H9 (cell line): Measurements from ENCODE around the gene TXNL4A. TPM values are rescaled to one million over a fixed set of nuclear protein-coding genes. Genes with fewer than 3 reads are reported as not detected.

Experiments used
- DNase-seq: peaks from one replicate; pipeline ENCODE4 v3.0.0-alpha.2; 2017
- H2AFZ ChIP-seq: one replicate; pipeline ENCODE4 v1.6.1; 2013; ENCODE audit warnings: mild to moderate bottlenecking, low read length, control low read depth, moderate library complexity
- H2AK5ac ChIP-seq: 2 replicates; pipeline ENCODE4 v1.6.1; 2013; ENCODE audit warnings: low read length, control low read depth, mixed read lengths; ENCODE audit not compliant: insufficient read length
- H2BK120ac ChIP-seq: one replicate; pipeline ENCODE4 v1.6.1; 2013; ENCODE audit warnings: low read depth, mild to moderate bottlenecking, low read length, control low read depth, inconsistent platforms; ENCODE audit not compliant: poor library complexity, severe bottlenecking
- H2BK12ac ChIP-seq: 2 replicates; pipeline ENCODE4 v1.6.1; 2013; ENCODE audit warnings: low read length, control low read depth, mixed read lengths, low read depth; ENCODE audit not compliant: insufficient read length
- H2BK15ac ChIP-seq: 2 replicates; pipeline ENCODE4 v1.6.1; 2013; ENCODE audit warnings: low read depth, low read length, control low read depth
- H2BK20ac ChIP-seq: one replicate; pipeline ENCODE4 v1.6.1; 2013; ENCODE audit warnings: low read depth, mild to moderate bottlenecking, low read length, control low read depth, inconsistent platforms; ENCODE audit not compliant: poor library complexity, severe bottlenecking
- H2BK5ac ChIP-seq: 2 replicates; pipeline ENCODE4 v1.6.1; 2013; ENCODE audit warnings: low read length, control low read depth, mixed read lengths; ENCODE audit not compliant: insufficient read length
- H3K14ac ChIP-seq: 2 replicates; pipeline ENCODE4 v1.6.1; 2013; ENCODE audit warnings: low read length, control low read depth; ENCODE audit not compliant: insufficient read depth
- H3K18ac ChIP-seq: 2 replicates; pipeline ENCODE4 v1.6.1; 2013; ENCODE audit warnings: low read depth, mild to moderate bottlenecking, mixed read lengths, low read length, control low read depth; ENCODE audit not compliant: insufficient read length
- H3K23ac ChIP-seq: 2 replicates; pipeline ENCODE4 v1.6.1; 2013; ENCODE audit warnings: low read length, control low read depth, mixed read lengths, low read depth; ENCODE audit not compliant: insufficient read length
- H3K23me2 ChIP-seq: 2 replicates; pipeline ENCODE4 v1.6.1; 2013; ENCODE audit warnings: low read depth, mild to moderate bottlenecking, mixed read lengths, low read length, control low read depth; ENCODE audit not compliant: insufficient read length, poor library complexity, severe bottlenecking
- H3K27ac ChIP-seq: 2 replicates; pipeline ENCODE4 v1.5.1; 2013; ENCODE audit warnings: low read length, control low read depth, mixed read lengths, low read depth; ENCODE audit not compliant: insufficient read length
- H3K27me3 ChIP-seq: 2 replicates; pipeline ENCODE4 v1.6.1; 2013; ENCODE audit warnings: low read length, control low read depth, inconsistent platforms; ENCODE audit not compliant: insufficient read depth
- H3K4ac ChIP-seq: 2 replicates; pipeline ENCODE4 v1.6.1; 2013; ENCODE audit warnings: low read depth, mild to moderate bottlenecking, control low read depth, inconsistent platforms, low read length, moderate library complexity
- H3K4me1 ChIP-seq: 2 replicates; pipeline ENCODE4 v1.6.1; 2013; ENCODE audit warnings: low read length, control low read depth, inconsistent platforms; ENCODE audit not compliant: insufficient read depth
- H3K4me2 ChIP-seq: 2 replicates; pipeline ENCODE4 v1.6.1; 2013; ENCODE audit warnings: low read length, control low read depth, mixed read lengths; ENCODE audit not compliant: insufficient read length, insufficient read depth
- H3K56ac ChIP-seq: 2 replicates; pipeline ENCODE4 v1.6.1; 2013; ENCODE audit warnings: low read depth, mild to moderate bottlenecking, mixed read lengths, low read length, control low read depth; ENCODE audit not compliant: insufficient read length
- H3K79me1 ChIP-seq: 2 replicates; pipeline ENCODE4 v1.6.1; 2013; ENCODE audit warnings: low read depth, mild to moderate bottlenecking, moderate library complexity, low read length, control low read depth, inconsistent platforms; ENCODE audit not compliant: insufficient read depth, poor library complexity, severe bottlenecking
- H3K79me2 ChIP-seq: 2 replicates; pipeline ENCODE4 v1.6.1; 2013; ENCODE audit warnings: low read length, control low read depth, inconsistent platforms; ENCODE audit not compliant: insufficient read depth
- H3K9ac ChIP-seq: 2 replicates; pipeline ENCODE4 v1.6.1; 2013; ENCODE audit warnings: low read length, control low read depth, mixed read lengths; ENCODE audit not compliant: insufficient read length; ENCODE audit errors: extremely low read depth
- H3K9me3 ChIP-seq: one replicate; pipeline ENCODE4 v1.6.1; 2013; ENCODE audit warnings: low read depth, low read length, inconsistent platforms; ENCODE audit not compliant: control insufficient read depth
- H3T11ph ChIP-seq: one replicate; pipeline ENCODE4 v1.6.1; 2013; ENCODE audit warnings: mild to moderate bottlenecking, low read length, control low read depth, inconsistent platforms
- H4K20me1 ChIP-seq: one replicate; pipeline ENCODE4 v1.6.1; 2013; ENCODE audit not compliant: control insufficient read depth, insufficient read length, insufficient read depth
- H4K5ac ChIP-seq: 2 replicates; pipeline ENCODE4 v1.6.1; 2013; ENCODE audit warnings: low read depth, mild to moderate bottlenecking, mixed read lengths, low read length, control low read depth; ENCODE audit not compliant: insufficient read length
- H4K8ac ChIP-seq: replicated peaks from 2 replicates; pipeline ENCODE4 v1.6.1; 2013; ENCODE audit warnings: low read length, control low read depth, mixed read lengths, low read depth; ENCODE audit not compliant: insufficient read length
- H4K91ac ChIP-seq: 2 replicates; pipeline ENCODE4 v1.6.1; 2013; ENCODE audit warnings: low read depth, mild to moderate bottlenecking, moderate library complexity, mixed read lengths, low read length, control low read depth; ENCODE audit not compliant: insufficient read length
- H3K27ac Mint-ChIP-seq, 3 experiments: 2 replicates in 2 of 3; 3 replicates in 1 of 3; pipeline ENCODE4 v1.8.0; 2020 to 2021; ENCODE audit warnings: mixed read lengths in 3 of 3, mild to moderate bottlenecking in 1 of 3, moderate library complexity in 1 of 3
- H3K27me3 Mint-ChIP-seq: 2 replicates; pipeline ENCODE4 v1.8.0; 2021; ENCODE audit warnings: low read depth, mild to moderate bottlenecking, moderate library complexity, mixed read lengths
- H3K36me3 Mint-ChIP-seq, 3 experiments: 2 replicates in 2 of 3; 3 replicates in 1 of 3; pipeline ENCODE4 v1.8.0; 2020 to 2021; ENCODE audit warnings: low read depth in 3 of 3, mixed read lengths in 3 of 3; ENCODE audit not compliant: insufficient read depth in 1 of 3
- H3K4me1 Mint-ChIP-seq, 2 experiments: 2 replicates each; pipeline ENCODE4 v1.8.0; 2020; ENCODE audit warnings: mixed read lengths in 2 of 2
- H3K4me3 Mint-ChIP-seq, 2 experiments: 2 replicates in 1 of 2; 3 replicates in 1 of 2; pipeline ENCODE4 v1.8.0; 2020 to 2021; ENCODE audit warnings: mild to moderate bottlenecking in 2 of 2, mixed read lengths in 2 of 2, moderate library complexity in 1 of 2
- H3K9me3 Mint-ChIP-seq, 2 experiments: 2 replicates in 1 of 2; 3 replicates in 1 of 2; pipeline ENCODE4 v1.8.0; 2020; ENCODE audit warnings: mild to moderate bottlenecking in 2 of 2, mixed read lengths in 2 of 2, moderate library complexity in 1 of 2
- CTCF ChIP-seq: fragments of 200-600 bp; sonication (generic); conservative IDR thresholded peaks from 3 replicates; pipeline ENCODE4 v1.8.0; 2021; ENCODE audit warnings: antibody characterized with exemption, mild to moderate bottlenecking
- WGBS: extraction: QIAGEN DNeasy Blood & Tissue Kit; methylation state at CpG from one replicate; pipeline ENCODE4 v1.1.7; 2013; ENCODE audit warnings: missing lambda C conversion rate, low lambda C conversion rate, mixed read lengths; ENCODE audit not compliant: insufficient read length; ENCODE audit errors: extremely low coverage; 5-methylcytosine and 5-hydroxymethylcytosine counted together
- total RNA-seq: library from RNA; stranded (reverse); gene quantifications from 2 replicates; pipeline ENCODE4 v1.2.1, GENCODE V29; 2021

TXNL4A gene
- total RNA-seq, 1 experiment from 2014 or later: 163 TPM

- H3K4ac ChIP-seq: no peak within 1 kb of the TSS
- no peaks in the 10 kb centered on the region for H3K4me1 ChIP-seq
- H2AFZ ChIP-seq: no peak within 1 kb of the TSS
- H2BK15ac ChIP-seq: no peak within 1 kb of the TSS
- 0 out of 2 replicates have a peak within 1 kb of the TSS, but pooled peaks have one; percentile 4 for H3K14ac ChIP-seq
- H3K27me3 ChIP-seq: peaks cover 17% of the 10 kb centered on the region
- H2BK12ac ChIP-seq: no peak within 1 kb of the TSS
- no peak for TF ChIP-seq CTCF
- Mint-ChIP-seq H3K36me3 (peaks cover 0 to 4% (median 0%) of the 10 kb centered on the region in 3 experiments; a peak in 1 of 7 replicates), H3K4me1 (peaks cover 17 to 25% of the 10 kb centered on the region in 2 experiments), H3K4me3 (peak within 1 kb of the TSS; percentile 63 to 83), H3K27me3 (peaks cover 76% of the 10 kb centered on the region), H3K9me3 (no peaks in the 10 kb centered on the region), H3K27ac (no peak within 1 kb of the TSS)
- no peak within 1 kb of the TSS for H3K18ac ChIP-seq
- no peak within 1 kb of the TSS for H3K56ac ChIP-seq
- H3K9ac ChIP-seq: no peak within 1 kb of the TSS
- H3K23ac ChIP-seq: no peak within 1 kb of the TSS
- H4K8ac ChIP-seq: no peak within 1 kb of the TSS
- DNase-seq: peak; percentile 81
- H4K20me1 ChIP-seq: no peaks in the 10 kb centered on the region
- H2BK120ac ChIP-seq: no peak within 1 kb of the TSS
- no peak within 1 kb of the TSS for H3K27ac ChIP-seq
- peak within 1 kb of the TSS; percentile 51 for H3K4me2 ChIP-seq
- H3K79me2 ChIP-seq: no peaks in the 10 kb centered on the region
- H4K5ac ChIP-seq: no peak within 1 kb of the TSS
- no peaks in the 10 kb centered on the region for H3K79me1 ChIP-seq
- no peak within 1 kb of the TSS for H2BK20ac ChIP-seq
- no peak within 1 kb of the TSS for H3T11ph ChIP-seq
- H2AK5ac ChIP-seq: no peak within 1 kb of the TSS
- H3K9me3 ChIP-seq: no peaks in the 10 kb centered on the region
- H3K23me2 ChIP-seq: peaks cover 4% of the 10 kb centered on the region
- H2BK5ac ChIP-seq: no peak within 1 kb of the TSS
- WGBS: no CpG with 5 or more reads among the region's 126 CpGs
- no peak within 1 kb of the TSS for H4K91ac ChIP-seq
These were observed 36.6 kb downstream of the TXNL4A start, which contains the start of gene SLC66A2 for GRCh38 chr18:79951545-79952455. Gene SLC66A2 (minus strand): TSS chr18:79951653. CDS start chr18:79950926, 727 bp downstream.
